BJ (cell line): ENCODE measurements around the gene C2orf68. TPM values are rescaled to one million over a fixed set of nuclear protein-coding genes. Genes with fewer than 3 reads are reported as not detected.

Experiments
- CTCF ChIA-PET: fragments of 350-600 bp; formaldehyde crosslinking; extraction: SDS; loops from one replicate; lab custom pipeline; 2021; ENCODE audit warnings: antibody characterized with exemption, inconsistent platforms; lab: Yijun Ruan, JAX
- POLR2A ChIA-PET: fragments of 300-600 bp; sonication (Branson Sonifier 250); formaldehyde crosslinking; extraction: SDS; loops from one replicate; lab custom pipeline; 2021; ENCODE audit warnings: antibody characterized with exemption; lab: Charles Lee
- DNase-seq: peaks from one replicate; pipeline ENCODE4 v3.0.0-alpha.2; 2011; ENCODE audit warnings: low read depth
- H3K27me3 ChIP-seq: 2 replicates; pipeline ENCODE4 v1.6.0; 2011; ENCODE audit warnings: low read length; ENCODE audit not compliant: control insufficient read depth, insufficient read depth
- H3K36me3 ChIP-seq: 2 replicates; pipeline ENCODE4 v1.5.1; 2011; ENCODE audit warnings: low read length; ENCODE audit not compliant: control insufficient read depth, insufficient read depth
- H3K4me3 ChIP-seq: 2 replicates; pipeline ENCODE4 v1.5.1; 2011; ENCODE audit warnings: low read depth, mild to moderate bottlenecking, control low read depth, low read length
- polyA plus RNA-seq: library from polyadenylated mRNA; depleted of rRNA; stranded (reverse); fragments of >200 nt; gene quantifications from 2 replicates; pipeline ENCODE4 v1.2.3, GENCODE V29; 2011
- TF ChIP-seq, protein P1 (sequence below): IDR thresholded peaks from 2 replicates; pipeline ENCODE4 v1.5.1; 2011; ENCODE audit warnings: low read depth, mild to moderate bottlenecking, control low read depth, inconsistent platforms, low read length, moderate library complexity; ENCODE audit not compliant: insufficient read depth

Gene C2orf68
- polyA plus RNA-seq, 1 experiment = 16.4 TPM

DNA sequence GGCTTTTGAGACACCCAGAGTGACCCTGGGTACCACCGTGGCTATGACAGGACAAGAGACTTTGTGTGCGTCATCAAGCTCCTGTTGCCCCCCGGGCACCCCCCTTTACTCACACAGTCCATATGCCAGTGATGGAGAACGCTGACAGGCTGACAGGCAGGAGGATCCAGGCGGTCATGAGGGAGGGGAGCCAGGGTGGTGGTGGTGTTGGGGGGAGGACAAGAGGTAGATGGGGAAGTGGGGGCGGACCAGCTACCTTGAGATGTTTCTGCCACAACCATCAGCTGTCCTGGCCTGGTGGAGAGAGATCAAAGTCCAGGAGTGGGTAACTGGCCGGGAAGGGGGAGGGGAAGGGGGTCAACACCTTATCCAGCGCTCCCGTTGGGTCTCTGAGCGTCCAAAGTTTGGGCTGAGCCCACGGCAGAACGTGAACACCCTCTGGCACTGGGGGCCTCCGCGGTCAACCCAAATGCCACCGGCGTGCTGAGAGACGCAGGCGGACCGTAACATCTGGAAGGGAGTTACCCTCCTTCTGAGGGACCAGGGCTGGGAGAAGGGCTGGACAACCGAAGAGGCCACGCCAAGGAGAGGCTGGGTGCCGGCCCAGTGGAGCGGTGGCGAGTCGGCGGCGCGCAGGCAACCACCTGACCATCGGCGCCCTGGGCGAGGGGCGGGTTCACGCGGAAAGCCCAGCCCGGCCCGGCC is 9.9 kb downstream of the C2orf68 start:
- TF ChIP-seq, protein P1, sequence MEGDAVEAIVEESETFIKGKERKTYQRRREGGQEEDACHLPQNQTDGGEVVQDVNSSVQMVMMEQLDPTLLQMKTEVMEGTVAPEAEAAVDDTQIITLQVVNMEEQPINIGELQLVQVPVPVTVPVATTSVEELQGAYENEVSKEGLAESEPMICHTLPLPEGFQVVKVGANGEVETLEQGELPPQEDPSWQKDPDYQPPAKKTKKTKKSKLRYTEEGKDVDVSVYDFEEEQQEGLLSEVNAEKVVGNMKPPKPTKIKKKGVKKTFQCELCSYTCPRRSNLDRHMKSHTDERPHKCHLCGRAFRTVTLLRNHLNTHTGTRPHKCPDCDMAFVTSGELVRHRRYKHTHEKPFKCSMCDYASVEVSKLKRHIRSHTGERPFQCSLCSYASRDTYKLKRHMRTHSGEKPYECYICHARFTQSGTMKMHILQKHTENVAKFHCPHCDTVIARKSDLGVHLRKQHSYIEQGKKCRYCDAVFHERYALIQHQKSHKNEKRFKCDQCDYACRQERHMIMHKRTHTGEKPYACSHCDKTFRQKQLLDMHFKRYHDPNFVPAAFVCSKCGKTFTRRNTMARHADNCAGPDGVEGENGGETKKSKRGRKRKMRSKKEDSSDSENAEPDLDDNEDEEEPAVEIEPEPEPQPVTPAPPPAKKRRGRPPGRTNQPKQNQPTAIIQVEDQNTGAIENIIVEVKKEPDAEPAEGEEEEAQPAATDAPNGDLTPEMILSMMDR = no peak
- CTCF ChIA-PET = interaction anchor here (0.6 to 1.6 kb wide), 2 partner anchors 11 to 396 kb away, joined by 3 to 6 read pairs; no protein-coding TSS in a partner anchor
- peaks cover 16% of the 10 kb centered on the region for H3K36me3 ChIP-seq
- POLR2A ChIA-PET = interaction anchor here (2.0 kb wide), 1 partner anchor 10 kb away, joined by 5 read pairs; the partner anchor contains the start of gene C2orf68
- peak overlapping the region; percentile 59 for H3K4me3 ChIP-seq
- DNase-seq = no peak
- no peaks in the 10 kb centered on the region for H3K27me3 ChIP-seq

DNA sequence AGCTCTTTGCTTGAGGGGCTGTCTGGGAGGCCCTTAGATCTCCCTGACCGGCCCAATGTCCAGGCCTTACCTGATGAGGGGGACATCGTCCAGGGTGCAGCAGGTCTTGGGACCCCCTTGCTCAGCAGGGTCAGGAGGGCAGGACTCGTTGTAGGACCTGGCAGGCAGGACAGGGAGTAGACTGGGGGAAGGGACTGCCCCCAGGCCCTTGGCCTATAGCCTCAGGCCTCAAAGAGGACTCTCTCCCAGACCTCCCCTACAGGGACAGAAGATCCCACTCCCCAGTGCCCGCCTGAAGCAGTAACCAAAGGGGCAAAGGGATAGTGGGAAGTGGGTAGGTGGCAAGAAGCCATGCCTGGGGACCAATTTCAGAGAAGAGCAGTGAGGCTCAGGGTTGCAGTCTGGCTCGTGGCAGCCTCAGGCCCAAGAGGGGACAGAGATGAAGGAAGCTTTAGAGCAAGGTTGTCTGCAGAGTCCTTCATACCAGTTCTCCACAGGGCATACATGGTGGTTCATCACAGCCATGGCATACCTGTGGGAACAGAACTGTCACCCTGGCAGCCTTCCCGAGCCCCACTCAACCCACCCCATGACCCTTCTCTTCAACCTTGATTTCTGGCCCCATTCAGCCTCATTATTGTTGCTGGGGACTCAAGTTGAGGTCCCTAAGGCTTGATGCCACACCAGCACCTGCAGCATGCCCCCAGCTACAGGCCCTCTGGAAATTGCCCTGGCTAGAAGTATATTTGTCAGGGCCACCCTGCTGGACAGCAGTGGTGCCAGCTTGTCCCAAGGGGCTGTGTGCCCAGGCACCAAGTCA is 10.7 kb downstream of the C2orf68 start:
- POLR2A ChIA-PET = no interaction called here
- no peak for DNase-seq
- Histone ChIP-seq H3K4me3 (peak overlapping the region; percentile 59; the same call in 1 of the 2 replicates), H3K27me3 (no peaks in the 10 kb centered on the region), H3K36me3 (peaks cover 17% of the 10 kb centered on the region)
- TF ChIP-seq, protein P1 = no peak
- CTCF ChIA-PET = interaction anchor here (1.6 kb wide), 1 partner anchor 11 kb away, joined by 6 read pairs; no protein-coding TSS in a partner anchor

DNA sequence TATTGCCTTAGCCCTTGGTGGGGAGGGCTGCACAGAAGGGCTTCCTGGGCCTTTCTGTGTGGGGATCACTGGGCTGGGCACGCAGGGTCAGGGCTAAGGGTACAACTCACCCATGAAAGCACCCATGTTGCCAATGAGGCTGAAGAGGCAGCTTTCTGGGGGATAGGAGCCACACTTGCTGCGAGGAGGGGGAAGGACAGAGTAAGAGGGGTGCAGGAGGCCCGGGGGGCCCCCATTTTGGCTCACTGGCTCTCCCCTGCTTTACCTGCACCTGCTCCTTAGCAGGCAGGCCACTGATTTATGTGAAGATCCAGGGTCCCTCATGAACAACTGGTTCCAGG is 11.7 kb downstream of the C2orf68 start:
- Histone ChIP-seq H3K27me3 (no peaks in the 10 kb centered on the region), H3K4me3 (no peak overlapping the region), H3K36me3 (peaks cover 17% of the 10 kb centered on the region)
- TF ChIP-seq, protein P1 = no peak
- DNase-seq = no peak
- ChIA-PET CTCF (interaction anchor here (0.9 to 1.6 kb wide), 2 partner anchors 10 to 41 kb away, joined by 3 to 6 read pairs; no protein-coding TSS in a partner anchor), POLR2A (no interaction called here)

DNA sequence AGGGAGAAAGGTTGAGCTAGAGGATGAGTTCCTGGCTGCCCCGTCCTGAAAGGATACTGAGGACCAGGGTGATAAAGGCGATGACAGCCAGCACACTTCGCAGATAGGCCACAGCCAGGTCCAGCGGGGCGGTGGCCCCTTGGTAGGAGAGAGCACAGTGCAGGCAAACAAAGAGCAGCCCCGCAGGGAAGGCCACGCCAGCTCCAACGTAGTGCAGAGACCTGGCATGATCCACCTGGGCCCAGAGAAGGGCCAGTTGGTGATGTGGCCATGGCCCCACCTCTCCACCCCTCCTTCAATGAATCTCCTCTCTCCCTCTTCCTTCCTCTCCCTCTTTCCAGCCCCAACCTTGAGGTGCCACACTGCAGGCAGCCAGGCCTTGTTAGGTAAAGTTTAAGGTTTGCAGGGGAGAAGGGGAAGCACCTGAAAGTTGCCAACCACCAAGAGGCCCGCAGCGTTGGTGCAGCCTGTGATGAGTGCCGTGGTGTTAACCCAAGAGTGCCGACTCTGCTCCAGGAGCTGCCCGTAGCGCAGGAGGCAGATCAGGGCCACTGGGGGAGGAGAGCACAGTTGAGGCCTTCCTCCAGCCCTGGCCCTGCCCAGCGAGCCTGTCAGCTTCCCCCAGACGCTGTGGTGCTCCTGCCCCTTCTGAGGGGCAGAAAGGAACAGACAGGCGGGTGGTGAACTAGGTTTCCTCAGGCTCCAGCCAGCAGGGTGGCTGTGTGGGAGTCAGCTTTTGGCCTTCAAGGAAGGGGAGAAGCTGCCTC is 12.2 kb downstream of the C2orf68 start:
- TF ChIP-seq, protein P1 = no peak
- POLR2A ChIA-PET = no interaction called here
- CTCF ChIA-PET = interaction anchor here (0.9 kb wide), 1 partner anchor 41 kb away, joined by 3 read pairs; no protein-coding TSS in a partner anchor
- H3K27me3 ChIP-seq = no peaks in the 10 kb centered on the region
- no peak overlapping the region for H3K4me3 ChIP-seq
- no peak for DNase-seq
- H3K36me3 ChIP-seq = peaks cover 17% of the 10 kb centered on the region
